ENCODE data around the gene KHDRBS1.

Gene KHDRBS1

GRCh38 chr1:32091591-32091990 lies 77.9 kb downstream of the KHDRBS1 start:
- no peak overlapping the region for H3K4me3 ChIP-seq (ENCODE audit: low read depth, low read length)
- no peak for DNase-seq (ENCODE audit: low read depth)
- no peak for TF ChIP-seq CTCF (IDR thresholded peaks at IDR 0.05; ENCODE audit: control insufficient read depth, extremely low read depth, insufficient read depth)
